Lower leg skin (tissue), 4 donors: Measurements from ENCODE around the gene EPB42. TPM values are rescaled to one million over a fixed set of nuclear protein-coding genes. Genes with fewer than 3 reads are reported as not detected.

ENCODE experiments used
- DNase-seq, 2 donors: peaks; one replicate each; pipeline ENCODE4 v3.0.0-alpha.2; 2019; ENCODE audit warnings: low spot score in 2 of 2
- H3K4me3 ChIP-seq: fragments of 200-600 bp; sonication (generic); 2 replicates; pipeline ENCODE4 v1.5.1; 2017; ENCODE audit warnings: mild to moderate bottlenecking, low read depth; ENCODE audit not compliant: poor library complexity, severe bottlenecking
- CTCF ChIP-seq, 3 donors: fragments of 450-650 bp; IDR thresholded peaks; one replicate each; pipeline ENCODE4 v1.5.1; 2016; ENCODE audit warnings: antibody characterized with exemption in 3 of 3, mild to moderate bottlenecking in 3 of 3, moderate library complexity in 2 of 3
- POLR2A ChIP-seq, 2 donors: fragments of 450-650 bp; IDR thresholded peaks; one replicate each; pipeline ENCODE4 v1.6.1; 2016 to 2017; ENCODE audit warnings: antibody characterized with exemption in 2 of 2, mild to moderate bottlenecking in 1 of 2, moderate library complexity in 1 of 2
- WGBS, 2 donors: methylation state at CpG; one replicate each; pipeline ENCODE4 v1.1.5; 2018; 5-methylcytosine and 5-hydroxymethylcytosine counted together
- intact Hi-C: fragments of 100-400 bp; cut with DNase I; formaldehyde crosslinking; loops from one replicate; pipeline ENCODE4 v1.15.0; 2023; ENCODE audit warnings: low total_unique reads
- total RNA-seq, 4 donors: library from RNA; depleted of rRNA; stranded (reverse); fragments of >200 nt; gene quantifications; one replicate each; pipeline ENCODE4 v1.1.0, GENCODE V29; 2016

EPB42 gene
- total RNA-seq, 4 donors from 2014 or later: 0.20 TPM; not detected in 3

DNA sequence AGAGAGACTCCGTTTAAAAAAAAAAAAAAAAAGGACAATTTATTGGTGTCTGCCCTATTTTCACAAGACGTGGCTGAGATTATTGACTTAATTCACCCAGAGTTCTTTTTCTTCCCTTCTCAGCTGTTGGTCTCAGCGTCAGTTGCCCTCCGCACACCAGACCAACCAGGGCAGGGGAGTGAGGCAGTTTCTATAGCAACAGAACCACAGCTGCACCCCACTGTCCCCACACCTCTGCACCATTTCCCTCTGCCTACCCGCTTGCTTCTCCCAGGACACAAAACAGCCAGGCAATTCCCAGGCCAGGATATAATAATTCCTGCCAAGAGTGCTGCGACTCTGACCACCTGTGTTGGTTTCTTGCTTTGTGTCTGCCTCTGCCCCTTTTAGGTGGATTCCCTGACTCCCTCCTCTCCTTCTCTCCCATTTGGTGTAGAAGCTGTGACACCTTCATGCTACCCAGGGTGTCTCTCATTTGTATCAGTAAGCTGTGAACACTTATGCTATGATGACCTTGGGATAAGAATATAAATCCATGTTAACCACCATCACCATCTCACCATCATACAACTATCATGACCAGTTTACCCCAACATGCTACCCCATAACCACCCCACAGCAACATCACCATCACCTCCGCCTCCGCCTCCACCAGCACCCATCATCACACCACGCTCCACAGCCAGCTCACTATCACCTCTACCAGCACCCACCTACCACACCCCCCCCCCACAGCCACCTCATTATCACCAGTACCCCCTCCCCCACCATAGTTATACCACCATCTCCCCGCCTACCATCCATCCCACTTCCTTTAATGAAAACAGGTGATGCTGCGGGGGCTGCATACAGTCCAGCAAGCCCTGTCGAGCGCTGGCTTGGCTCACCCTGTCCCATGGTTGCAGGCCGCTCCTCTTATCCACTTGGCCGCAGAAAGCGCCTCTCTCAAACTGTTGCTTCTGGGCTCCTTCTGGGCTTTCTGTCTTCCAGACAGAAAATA lies 589 bp downstream of the EPB42 start:
- DNase-seq: no peak
- H3K4me3 ChIP-seq: no peak overlapping the region
- TF ChIP-seq CTCF (IDR thresholded peaks at IDR 0.05) (no peak), POLR2A (IDR thresholded peaks at IDR 0.05) (no peak)
- intact Hi-C loops: no loop called here
- 81 to 84% methylated on average over 16 of the region's 16 CpGs for WGBS, 2 donors

GRCh38 chr15:43218908-43219706 lies 1.7 kb downstream of the EPB42 start:
- DNase-seq: peak; percentile 57 to 66
- no peak overlapping the region for H3K4me3 ChIP-seq
- 30 to 34% methylated on average over 13 of the region's 13 CpGs for WGBS, 2 donors
- TF ChIP-seq CTCF (IDR thresholded peaks at IDR 0.05) (no peak), POLR2A (IDR thresholded peaks at IDR 0.05) (no peak)
- intact Hi-C loops: no loop called here

GRCh38 chr15:43215961-43216360 lies 4.9 kb downstream of the EPB42 start:
- intact Hi-C loops: no loop called here
- no peak for TF ChIP-seq CTCF (IDR thresholded peaks at IDR 0.05)
- TF ChIP-seq POLR2A (IDR thresholded peaks at IDR 0.05): no peak
- WGBS, 2 donors: 68 to 76% methylated on average over 7 of the region's 7 CpGs
- H3K4me3 ChIP-seq: no peak overlapping the region
- DNase-seq: peak in 1 of 2 donors; percentile 74

- TF ChIP-seq CTCF (IDR thresholded peaks at IDR 0.05): no peak
- TF ChIP-seq POLR2A (IDR thresholded peaks at IDR 0.05): no peak
- H3K4me3 ChIP-seq: no peak overlapping the region
- peak in 1 of 2 donors; percentile 75 for DNase-seq
- 88 to 93% methylated on average over 6 of the region's 6 CpGs for WGBS, 2 donors
- intact Hi-C loops: no loop called here
Observed at GRCh38 chr15:43214592-43215295, 6.1 kb downstream of the EPB42 start.

DNA sequence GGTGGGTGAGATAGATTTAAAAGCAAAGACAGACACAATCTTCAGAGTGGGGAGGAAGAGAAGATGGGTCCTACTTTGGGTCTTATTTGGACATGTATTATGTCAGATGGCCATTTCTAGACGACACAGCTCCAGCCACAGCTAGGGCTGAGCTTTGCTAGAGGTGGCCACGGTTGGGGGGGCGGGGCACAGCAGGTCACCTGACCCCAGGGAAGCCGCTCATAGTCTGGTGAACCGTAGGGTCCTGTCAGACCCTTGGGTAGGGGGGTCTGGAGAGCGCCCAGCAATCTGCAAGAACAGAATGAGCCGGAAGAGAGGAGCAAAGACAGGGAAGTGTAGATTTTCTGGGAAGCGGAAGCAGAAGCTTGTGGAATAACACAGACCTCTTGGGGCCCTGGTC lies 6.6 kb downstream of the EPB42 start:
- 81 to 82% methylated on average over 8 of the region's 8 CpGs for WGBS, 2 donors
- no peak overlapping the region for H3K4me3 ChIP-seq
- intact Hi-C loops: no loop called here
- peak in 1 of 2 donors; percentile 37 for DNase-seq
- TF ChIP-seq CTCF (IDR thresholded peaks at IDR 0.05) (no peak), POLR2A (IDR thresholded peaks at IDR 0.05) (no peak)
